H1 (cell line): ENCODE data around the gene RPL12. TPM values are rescaled to one million over a fixed set of nuclear protein-coding genes. Genes with fewer than 3 reads are reported as not detected.

Source experiments
- CTCF ChIA-PET: fragments of 300-600 bp; sonication (Branson Sonifier 250); formaldehyde crosslinking; loops from one replicate; lab custom pipeline; 2021; ENCODE audit not compliant: partially characterized antibody; lab: Charles Lee
- POLR2A ChIA-PET: fragments of 300-600 bp; sonication (Branson Sonifier 250); formaldehyde crosslinking; loops from one replicate; lab custom pipeline; 2021; ENCODE audit warnings: inconsistent platforms; ENCODE audit not compliant: partially characterized antibody; lab: Charles Lee
- DNase-seq, 2 experiments: peaks; one replicate each; pipeline versions ENCODE4 v3.0.0 to v3.0.0-alpha.2; 2010 to 2022; ENCODE audit warnings: low spot score in 2 of 2, low read depth in 1 of 2, mixed read lengths in 1 of 2
- FAIRE-seq: peaks from 2 replicates; lab custom pipeline; 2011; peaks lifted over from hg19 to GRCh38; lab: Jason Lieb, UNC
- H2AFZ ChIP-seq: 2 replicates; pipeline ENCODE4 v1.8.1; 2012; ENCODE audit warnings: low read length, inconsistent platforms
- H2AK5ac ChIP-seq: 2 replicates; pipeline ENCODE4 v1.6.1; 2013; ENCODE audit warnings: low read depth, low read length
- H2BK120ac ChIP-seq: replicated peaks from 2 replicates; pipeline ENCODE3; 2013; ENCODE audit warnings: low read depth, low read length, inconsistent platforms
- H2BK12ac ChIP-seq: 2 replicates; pipeline ENCODE4 v1.6.1; 2013; ENCODE audit warnings: low read depth, low read length
- H2BK15ac ChIP-seq: 2 replicates; pipeline ENCODE4 v1.6.1; 2013; ENCODE audit warnings: low read length
- H2BK20ac ChIP-seq: 2 replicates; pipeline ENCODE4 v1.6.1; 2013; ENCODE audit warnings: low read length
- H2BK5ac ChIP-seq: 2 replicates; pipeline ENCODE4 v1.6.1; 2013; ENCODE audit warnings: low read depth, low read length
- H3K14ac ChIP-seq: 2 replicates; pipeline ENCODE4 v1.6.1; 2013; ENCODE audit warnings: inconsistent platforms; ENCODE audit not compliant: insufficient read length
- H3K18ac ChIP-seq: 2 replicates; pipeline ENCODE4 v1.6.1; 2013; ENCODE audit warnings: low read length; ENCODE audit errors: extremely low read depth
- H3K23ac ChIP-seq: 2 replicates; pipeline ENCODE4 v1.6.1; 2013; ENCODE audit warnings: inconsistent platforms; ENCODE audit not compliant: insufficient read length
- H3K23me2 ChIP-seq: 2 replicates; pipeline ENCODE4 v1.6.1; 2013; ENCODE audit warnings: low read depth, low read length
- H3K27ac ChIP-seq: 2 replicates; pipeline ENCODE4 v1.6.1; 2011; ENCODE audit warnings: low read depth, low read length, inconsistent platforms
- H3K27me3 ChIP-seq, 4 experiments: replicated peaks in 1 of 4; 1 replicate in 1 of 4; 2 replicates in 3 of 4; pipeline versions ENCODE4 v1.6.1 to v1.8.1; 2011 to 2013; ENCODE audit warnings: low read length in 3 of 4, mild to moderate bottlenecking in 3 of 4, inconsistent platforms in 2 of 4, mixed read lengths in 2 of 4, moderate library complexity in 1 of 4; ENCODE audit not compliant: control insufficient read depth in 3 of 4, insufficient read depth in 3 of 4; ENCODE audit errors: extremely low read depth in 1 of 4
- H3K36me3 ChIP-seq, 4 experiments: 2 replicates each; pipeline versions ENCODE4 v1.6.1 to v1.8.1; 2011 to 2013; ENCODE audit warnings: mild to moderate bottlenecking in 4 of 4, low read length in 3 of 4, moderate library complexity in 2 of 4, control low read depth in 1 of 4, inconsistent platforms in 1 of 4; ENCODE audit not compliant: insufficient read depth in 4 of 4, control insufficient read depth in 2 of 4
- H3K4ac ChIP-seq: replicated peaks from 2 replicates; pipeline ENCODE3; 2013; ENCODE audit warnings: low read length, low read depth, mixed read lengths, inconsistent platforms; ENCODE audit not compliant: insufficient read length
- H3K4me1 ChIP-seq, 4 experiments: replicated peaks in 1 of 4; 1 replicate in 1 of 4; 2 replicates in 3 of 4; pipeline versions ENCODE4 v1.6.1 to v1.8.1; 2011 to 2013; ENCODE audit warnings: low read length in 3 of 4, inconsistent platforms in 2 of 4, mixed read lengths in 1 of 4; ENCODE audit not compliant: insufficient read depth in 4 of 4, control insufficient read depth in 3 of 4
- H3K4me2 ChIP-seq, 2 experiments: 2 replicates each; pipeline versions ENCODE4 v1.6.1 to v1.8.1; 2011 to 2013; ENCODE audit warnings: low read depth in 2 of 2, low read length in 2 of 2, control low read depth in 1 of 2, inconsistent platforms in 1 of 2, mild to moderate bottlenecking in 1 of 2; ENCODE audit not compliant: insufficient read depth in 1 of 2
- H3K4me3 ChIP-seq, 4 experiments: fragments of 200-600, 300-600 bp in 1 of 4; sonication (generic), shearing (Covaris generic), sonication (Bioruptor Twin) in 1 of 4; 2 replicates each; pipeline versions ENCODE4 v1.5.1 to v1.8.1; 2011 to 2016; ENCODE audit warnings: low read length in 4 of 4, low read depth in 3 of 4, control low read depth in 2 of 4, inconsistent platforms in 2 of 4, mild to moderate bottlenecking in 2 of 4, mixed read lengths in 1 of 4, moderate library complexity in 1 of 4; ENCODE audit not compliant: insufficient read depth in 2 of 4; ENCODE audit errors: extremely low read depth in 1 of 4
- H3K56ac ChIP-seq: replicated peaks from 2 replicates; pipeline ENCODE3; 2013; ENCODE audit warnings: low read depth, mild to moderate bottlenecking, mixed read lengths, low read length, inconsistent platforms; ENCODE audit not compliant: insufficient read length
- H3K79me1 ChIP-seq: 2 replicates; pipeline ENCODE4 v1.6.1; 2013; ENCODE audit warnings: low read depth, low read length, control low read depth
- H3K79me2 ChIP-seq, 2 experiments: 2 replicates each; pipeline versions ENCODE4 v1.6.1 to v1.8.1; 2012 to 2013; ENCODE audit warnings: low read length in 2 of 2, mild to moderate bottlenecking in 2 of 2, inconsistent platforms in 1 of 2; ENCODE audit not compliant: insufficient read depth in 2 of 2, control insufficient read depth in 1 of 2
- H3K9ac ChIP-seq, 4 experiments: replicated peaks in 1 of 4; 1 replicate in 1 of 4; 2 replicates in 3 of 4; pipeline versions ENCODE4 v1.6.1 to v1.8.1; 2011 to 2013; ENCODE audit warnings: low read depth in 3 of 4, low read length in 3 of 4, control low read depth in 2 of 4, mild to moderate bottlenecking in 2 of 4, moderate library complexity in 2 of 4, inconsistent platforms in 1 of 4; ENCODE audit errors: extremely low read depth in 1 of 4
- H3K9me3 ChIP-seq, 2 experiments: 2 replicates each; pipeline versions ENCODE4 v1.6.1 to v1.8.1; 2012 to 2013; ENCODE audit warnings: mild to moderate bottlenecking in 2 of 2, moderate library complexity in 2 of 2, control low read depth in 1 of 2, inconsistent platforms in 1 of 2, low read depth in 1 of 2, low read length in 1 of 2, mixed read lengths in 1 of 2; ENCODE audit not compliant: insufficient read depth in 2 of 2
- H4K20me1 ChIP-seq, 2 experiments: replicated peaks in 1 of 2; 2 replicates each; pipeline versions ENCODE3 to v1.8.1; 2011 to 2013; ENCODE audit warnings: inconsistent platforms in 2 of 2, low read length in 2 of 2, mild to moderate bottlenecking in 1 of 2; ENCODE audit not compliant: insufficient read depth in 2 of 2, control insufficient read depth in 1 of 2
- H4K5ac ChIP-seq: 2 replicates; pipeline ENCODE4 v1.6.1; 2013; ENCODE audit warnings: low read length, low read depth, mixed read lengths, inconsistent platforms; ENCODE audit not compliant: insufficient read length
- H4K8ac ChIP-seq: 2 replicates; pipeline ENCODE4 v1.8.0; 2013; ENCODE audit warnings: mild to moderate bottlenecking, moderate library complexity, low read length, inconsistent platforms; ENCODE audit not compliant: insufficient read depth; ENCODE audit errors: extremely low read depth
- H4K91ac ChIP-seq: replicated peaks from 2 replicates; pipeline ENCODE3; 2013; ENCODE audit warnings: low read length, mixed read lengths, inconsistent platforms; ENCODE audit not compliant: insufficient read length
- CREB1 ChIP-seq: IDR thresholded peaks from 2 replicates; pipeline ENCODE4 v1.6.1; 2012; ENCODE audit warnings: inconsistent platforms
- HDAC2 ChIP-seq, 2 experiments: fragments of 300-600 bp in 1 of 2; sonication (generic) in 1 of 2; IDR thresholded peaks; 2 replicates each; pipeline ENCODE4 v1.6.1; 2011 to 2012; ENCODE audit warnings: low read depth in 2 of 2, low read length in 2 of 2, mild to moderate bottlenecking in 2 of 2, moderate library complexity in 2 of 2, borderline replicate concordance in 1 of 2, inconsistent platforms in 1 of 2
- POLR2A ChIP-seq, 2 experiments: IDR thresholded peaks; 1 replicate in 1 of 2; 2 replicates in 1 of 2; pipeline ENCODE4 v1.6.1; 2011; ENCODE audit warnings: low read depth in 2 of 2, low read length in 2 of 2, mild to moderate bottlenecking in 2 of 2; ENCODE audit errors: control extremely low read depth in 1 of 2
- YY1 ChIP-seq: IDR thresholded peaks from 2 replicates; pipeline ENCODE4 v1.6.1; 2011; ENCODE audit warnings: low read depth, mild to moderate bottlenecking, low read length
- WGBS, 2 experiments: shearing (Covaris generic) in 1 of 2; methylation state at CpG; one replicate each; pipeline versions ENCODE4 v1.1.6 to v1.1.7; 2013 to 2015; ENCODE audit warnings: low lambda C conversion rate in 2 of 2, mixed read lengths in 2 of 2, inconsistent platforms in 1 of 2, low coverage in 1 of 2, missing lambda C conversion rate in 1 of 2; ENCODE audit not compliant: insufficient replicate concordance in 2 of 2, insufficient coverage in 1 of 2, insufficient read length in 1 of 2; ENCODE audit errors: extremely low coverage in 1 of 2, missing lambda C conversion rate in 1 of 2; 5-methylcytosine and 5-hydroxymethylcytosine counted together
- polyA plus RNA-seq, 7 experiments: library from polyadenylated mRNA; depleted of rRNA in 3 of 7; stranded (reverse) in 5 of 7; unstranded in 2 of 7; fragments of >200 nt in 5 of 7; fragments of 200-250 nt in 2 of 7; gene quantifications; 1 replicate in 5 of 7; 2 replicates in 1 of 7; 4 replicates in 1 of 7; pipeline versions ENCODE4 v1.2.1 to v1.2.3, GENCODE V29; 2011 to 2013; ENCODE audit warnings: missing spikeins in 2 of 7, mixed read lengths in 2 of 7
- total RNA-seq: library from RNA; stranded (reverse); fragmentation: NEBNext Ultra II Directional; extraction: Animal tissue kit (Norgen Biotek cat#: 25700); gene quantifications from 2 replicates; pipeline ENCODE4 v1.2.1, GENCODE V29; 2021
- TF ChIP-seq, protein P1 (sequence below): IDR thresholded peaks from 2 replicates; pipeline ENCODE4 v1.6.1; 2012; ENCODE audit warnings: low read length, inconsistent platforms
- TF ChIP-seq, protein P2 (sequence below): IDR thresholded peaks from 2 replicates; pipeline ENCODE4 v1.6.1; 2011; ENCODE audit warnings: low read depth, mild to moderate bottlenecking, low read length; ENCODE audit not compliant: insufficient read depth

Gene RPL12
- total and polyA plus RNA-seq, 2 of the 8 experiments (the other 6 are each of a cell fraction or from before 2014, with no cell fraction given): 1,993 to 4,892 TPM

- peaks cover 0 to 4% (median 3%) of the 10 kb centered on the region in 4 experiments; a peak in 4 of 7 replicates for H3K4me1 ChIP-seq
- H4K91ac ChIP-seq: no peak overlapping the region
- TF ChIP-seq, protein P1, sequence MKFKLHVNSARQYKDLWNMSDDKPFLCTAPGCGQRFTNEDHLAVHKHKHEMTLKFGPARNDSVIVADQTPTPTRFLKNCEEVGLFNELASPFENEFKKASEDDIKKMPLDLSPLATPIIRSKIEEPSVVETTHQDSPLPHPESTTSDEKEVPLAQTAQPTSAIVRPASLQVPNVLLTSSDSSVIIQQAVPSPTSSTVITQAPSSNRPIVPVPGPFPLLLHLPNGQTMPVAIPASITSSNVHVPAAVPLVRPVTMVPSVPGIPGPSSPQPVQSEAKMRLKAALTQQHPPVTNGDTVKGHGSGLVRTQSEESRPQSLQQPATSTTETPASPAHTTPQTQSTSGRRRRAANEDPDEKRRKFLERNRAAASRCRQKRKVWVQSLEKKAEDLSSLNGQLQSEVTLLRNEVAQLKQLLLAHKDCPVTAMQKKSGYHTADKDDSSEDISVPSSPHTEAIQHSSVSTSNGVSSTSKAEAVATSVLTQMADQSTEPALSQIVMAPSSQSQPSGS: peak; percentile 77; the same call in 1 of the 2 replicates
- no peak for TF ChIP-seq HDAC2 (IDR thresholded peaks at IDR 0.05; ENCODE audit: borderline replicate concordance in 1 of 2, low read depth in 2 of 2, low read length in 2 of 2)
- TF ChIP-seq, protein P2, sequence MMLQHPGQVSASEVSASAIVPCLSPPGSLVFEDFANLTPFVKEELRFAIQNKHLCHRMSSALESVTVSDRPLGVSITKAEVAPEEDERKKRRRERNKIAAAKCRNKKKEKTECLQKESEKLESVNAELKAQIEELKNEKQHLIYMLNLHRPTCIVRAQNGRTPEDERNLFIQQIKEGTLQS: no peak
- 0 out of 2 replicates have a peak, but pooled peaks have one; percentile 27 for TF ChIP-seq YY1
- TF ChIP-seq CREB1: peak; percentile 81
- TF ChIP-seq POLR2A (IDR thresholded peaks at IDR 0.05; ENCODE audit: control extremely low read depth in 1 of 2, low read depth in 2 of 2, low read length in 2 of 2): peak in 1 of 2 experiments; percentile 47; a peak in 2 of 3 replicates
- WGBS, 2 experiments: 89% methylated on average over 5 of the region's 7 CpGs; no CpG with 5 or more reads in 1 of the 2 experiments
- POLR2A ChIA-PET: interaction anchor here (0.7 to 6.7 kb wide), 23 partner anchors 8 to 1225 kb away, joined by 3 to 64 read pairs (median 4); partner anchors contain the start of gene ZNF79
- H4K20me1 ChIP-seq: peaks cover 20 to 29% of the 10 kb centered on the region in 2 experiments
- H2BK5ac ChIP-seq: no peak overlapping the region
- H3K18ac ChIP-seq: no peak overlapping the region
- peak overlapping the region in 1 of 2 experiments; percentile 95; a peak in 1 of 4 replicates for H3K4me2 ChIP-seq
- H3K79me2 ChIP-seq: peaks cover 17 to 36% of the 10 kb centered on the region in 2 experiments
- H3K36me3 ChIP-seq: peaks cover 35 to 72% (median 57%) of the 10 kb centered on the region in 4 experiments
- H4K5ac ChIP-seq: no peak overlapping the region
- no peak overlapping the region for H3K56ac ChIP-seq
- no peak overlapping the region for H3K4ac ChIP-seq
- H3K27me3 ChIP-seq: no peaks in the 10 kb centered on the region
- H2BK20ac ChIP-seq: no peak overlapping the region
- no peak overlapping the region for H3K14ac ChIP-seq
- H3K4me3 ChIP-seq: no peak overlapping the region; a peak in 1 of 8 replicates
- FAIRE-seq: no peak
- no peak overlapping the region for H3K9ac ChIP-seq
- DNase-seq: no peak
- no peak overlapping the region for H2AK5ac ChIP-seq
- H2BK15ac ChIP-seq: no peak overlapping the region
- no peak overlapping the region for H2AFZ ChIP-seq
- CTCF ChIA-PET: interaction anchor here (0.6 to 1.3 kb wide), 4 partner anchors 8 to 507 kb away, joined by 3 to 4 read pairs (median 3); no protein-coding TSS in a partner anchor
- no peak overlapping the region for H3K23ac ChIP-seq
- no peak overlapping the region for H3K27ac ChIP-seq
- H3K9me3 ChIP-seq: 0 out of 4 replicates have a peak, but pooled peaks cover 0 to 5% of the 10 kb centered on the region in 2 experiments
- no peak overlapping the region for H2BK12ac ChIP-seq
- peaks cover 7% of the 10 kb centered on the region; the same call in 1 of the 2 replicates for H3K79me1 ChIP-seq
- peaks cover 19% of the 10 kb centered on the region for H3K23me2 ChIP-seq
- H4K8ac ChIP-seq: no peak overlapping the region
- H2BK120ac ChIP-seq: no peak overlapping the region
Observed at GRCh38 chr9:127447416-127448111, 3.6 kb downstream of the RPL12 start.
